Epithelial cell of proximal tubule (primary cell): ENCODE measurements around the gene SLC2A1. TPM values are rescaled to one million over a fixed set of nuclear protein-coding genes. Genes with fewer than 3 reads are reported as not detected.

Source experiments
- DNase-seq: peaks from one replicate; pipeline ENCODE4 v3.0.0-alpha.2; 2011; ENCODE audit warnings: low read depth
- H3K4me3 ChIP-seq: 2 replicates; pipeline ENCODE4 v1.5.1; 2011; ENCODE audit warnings: low read depth, mild to moderate bottlenecking, low read length
- CTCF ChIP-seq: conservative IDR thresholded peaks from 2 replicates; pipeline ENCODE4 v1.5.1; 2012; ENCODE audit warnings: low read depth, mild to moderate bottlenecking, low read length
- total RNA-seq: library from RNA; depleted of rRNA; stranded (reverse); fragments of >200 nt; gene quantifications from 2 replicates; pipeline ENCODE4 v1.2.3, GENCODE V29; 2015

The SLC2A1 gene
- total RNA-seq, 1 donor from 2014 or later = 598 TPM

GRCh38 chr1:42973799-42974198, 15.1 kb upstream of the SLC2A1 start:
- TF ChIP-seq CTCF = no peak
- H3K4me3 ChIP-seq = no peak overlapping the region
- DNase-seq = no peak

- no peak for DNase-seq
- H3K4me3 ChIP-seq = no peak overlapping the region
- no peak for TF ChIP-seq CTCF
Observed at GRCh38 chr1:42973286-42973685, 14.6 kb upstream of the SLC2A1 start.

GRCh38 chr1:42971841-42972291, 13.2 kb upstream of the SLC2A1 start:
- no peak for TF ChIP-seq CTCF

GRCh38 chr1:42970143-42970542, 11.5 kb upstream of the SLC2A1 start:
- no peak overlapping the region for H3K4me3 ChIP-seq
- DNase-seq = no peak
- no peak for TF ChIP-seq CTCF

More at GRCh38 chr1:42971841-42972291, 13.2 kb upstream of the SLC2A1 start:
- DNase-seq = no peak
- no peak overlapping the region for H3K4me3 ChIP-seq

GRCh38 chr1:42968654-42969053, 10.0 kb upstream of the SLC2A1 start:
- H3K4me3 ChIP-seq = no peak overlapping the region
- TF ChIP-seq CTCF = no peak
- no peak for DNase-seq

- no peak for TF ChIP-seq CTCF
- DNase-seq = peak; percentile 85
- H3K4me3 ChIP-seq = peak overlapping the region; percentile 22
Observed at GRCh38 chr1:42966688-42967612, 8.3 kb upstream of the SLC2A1 start.
